HG03039 (cell line): ENCODE results near the gene ZNF556.

Experiments used
- ATAC-seq: cut with Tn5 transposase; IDR thresholded peaks from one replicate; pipeline ENCODE4 v1.9.1; 2021; ENCODE audit warnings: mild to moderate bottlenecking, moderate library complexity; ENCODE audit not compliant: unreplicated experiment

The ZNF556 gene

DNA sequence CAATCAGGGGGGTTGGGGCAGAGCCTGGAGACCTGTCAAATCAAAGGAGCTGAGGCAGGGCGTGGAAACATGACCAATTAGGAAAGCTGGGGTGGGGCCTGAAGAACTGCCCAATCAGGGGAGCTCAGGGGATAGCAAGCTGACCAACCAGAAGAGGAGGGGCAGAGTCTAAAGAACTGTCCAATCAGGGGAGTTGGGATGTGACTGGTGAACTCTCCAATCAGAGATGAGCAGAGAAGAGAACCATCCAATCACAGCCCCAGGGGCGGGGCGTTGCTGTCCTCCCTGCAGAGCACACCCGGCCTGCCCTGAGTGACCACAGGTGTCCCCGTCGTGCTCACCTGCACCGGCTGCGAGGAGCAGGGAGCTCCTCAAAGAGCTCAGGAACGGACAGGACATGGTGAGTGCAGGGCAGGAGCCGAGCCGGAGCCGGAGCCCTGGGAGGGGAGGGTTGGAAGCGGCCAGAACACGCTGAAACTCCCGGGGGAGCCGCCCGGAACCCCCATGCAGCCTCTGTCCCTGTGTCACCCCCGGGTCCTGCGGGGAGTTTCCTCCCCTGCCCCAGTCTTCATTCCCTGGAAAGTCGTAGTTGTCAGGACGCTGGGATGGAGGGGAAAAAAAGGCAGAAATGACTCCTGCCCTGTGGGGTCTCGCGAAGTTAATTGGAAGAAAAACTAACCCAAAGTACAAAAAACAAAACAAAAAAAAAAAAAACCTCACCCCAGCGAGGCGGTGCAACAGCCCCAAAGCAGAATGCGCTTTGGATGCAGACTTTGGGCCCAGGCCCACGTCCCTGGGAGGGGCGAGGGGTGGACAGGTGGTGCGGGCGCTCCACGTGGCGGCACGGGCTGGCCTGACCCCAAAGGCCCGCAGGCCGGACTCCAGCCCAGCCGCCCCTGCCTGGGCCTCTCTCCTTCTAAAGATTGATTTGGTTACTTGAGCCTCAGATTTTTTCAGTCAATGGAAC, at the start of gene ZNF556:
TSS of gene ZNF556 (plus strand) at position 311 of the 967 bp plus-strand sequence. CDS start at position 398, 87 bp downstream.
- no peak for ATAC-seq

DNA sequence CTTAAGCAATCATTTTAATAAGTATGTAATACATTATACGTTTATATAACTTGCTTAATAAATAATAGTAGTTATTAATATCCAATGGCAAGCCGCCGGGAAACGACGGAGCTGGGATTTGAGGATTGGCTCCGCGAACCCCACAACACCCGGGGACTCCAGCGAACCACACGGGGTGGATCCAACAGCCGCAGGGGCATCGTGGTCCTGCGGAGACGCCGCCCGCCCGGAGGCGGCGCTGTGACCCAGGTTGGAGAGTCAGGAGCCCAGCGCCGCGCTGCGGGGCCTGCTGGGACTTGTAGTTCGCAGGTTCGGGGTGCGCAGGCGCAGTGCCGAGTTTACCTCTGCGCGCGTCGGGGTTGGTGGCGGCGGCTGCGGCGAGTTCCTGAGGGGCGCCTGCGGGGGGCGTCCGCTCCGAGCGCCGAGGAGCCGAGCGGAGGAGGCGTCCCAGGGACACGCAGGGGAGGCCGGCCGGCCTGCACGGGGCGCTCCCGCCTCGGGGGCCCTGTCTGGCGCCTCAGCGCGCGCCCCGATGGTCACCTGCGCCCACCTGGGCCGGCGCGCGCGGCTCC, 47.5 kb upstream of the ZNF556 start, which contains the start of gene ZNF554:
TSS of gene ZNF554 (plus strand) at position 329 of the 572 bp plus-strand sequence. CDS start at position 533, 204 bp downstream.
- peak; percentile 80 for ATAC-seq

DNA sequence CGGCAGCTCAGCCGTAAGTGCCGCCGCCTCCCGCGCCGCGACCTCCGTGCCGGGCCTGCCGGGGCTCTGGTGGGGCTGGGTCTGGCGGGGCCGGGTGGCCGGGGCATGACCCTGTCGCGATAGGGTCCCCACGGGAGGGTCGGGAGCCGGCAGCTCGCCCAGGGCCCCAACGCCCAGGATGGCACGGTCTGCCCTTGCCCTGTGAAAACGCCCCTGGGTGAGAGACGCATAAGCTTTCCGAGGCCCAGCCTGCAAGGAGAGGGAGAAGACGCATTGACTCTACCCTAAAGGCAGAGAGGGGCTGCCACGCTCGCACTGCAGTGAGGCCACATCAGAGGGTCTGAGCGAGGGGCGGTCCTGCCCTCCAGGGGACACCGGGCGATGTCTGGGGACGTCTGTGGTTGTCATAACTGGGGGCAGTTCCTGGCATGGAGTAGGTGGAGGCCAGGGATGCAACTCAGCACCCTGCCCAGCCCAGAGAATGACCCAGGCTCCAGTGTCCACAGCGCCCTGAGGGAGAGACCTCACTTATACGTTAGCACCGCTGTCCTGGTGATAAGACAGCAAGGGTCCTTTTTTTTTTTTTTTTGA, 46.9 kb upstream of the ZNF556 start:
- no peak for ATAC-seq

DNA sequence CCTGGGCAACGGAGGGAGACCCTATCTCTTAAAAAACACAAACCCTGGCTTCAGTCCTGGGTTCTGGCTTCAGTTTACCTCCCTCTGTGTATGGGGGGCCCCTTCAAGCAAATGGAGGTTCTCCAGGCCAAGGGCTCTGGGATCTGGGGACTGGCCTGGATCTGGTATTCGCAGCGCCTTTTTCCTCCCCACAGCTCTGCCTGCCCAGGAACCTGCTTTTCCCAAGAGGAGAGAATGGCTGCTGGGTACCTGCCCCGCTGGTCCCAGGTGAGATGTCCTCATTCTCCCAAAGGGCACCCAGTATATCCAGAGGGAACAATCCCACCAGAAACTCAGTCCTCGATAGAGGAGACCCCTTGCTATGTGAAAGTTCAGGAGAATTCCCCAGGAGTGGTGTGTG, 44.3 kb upstream of the ZNF556 start:
- no peak for ATAC-seq

GRCh38 chr19:2823646-2824045, 43.5 kb upstream of the ZNF556 start:
- no peak for ATAC-seq

DNA sequence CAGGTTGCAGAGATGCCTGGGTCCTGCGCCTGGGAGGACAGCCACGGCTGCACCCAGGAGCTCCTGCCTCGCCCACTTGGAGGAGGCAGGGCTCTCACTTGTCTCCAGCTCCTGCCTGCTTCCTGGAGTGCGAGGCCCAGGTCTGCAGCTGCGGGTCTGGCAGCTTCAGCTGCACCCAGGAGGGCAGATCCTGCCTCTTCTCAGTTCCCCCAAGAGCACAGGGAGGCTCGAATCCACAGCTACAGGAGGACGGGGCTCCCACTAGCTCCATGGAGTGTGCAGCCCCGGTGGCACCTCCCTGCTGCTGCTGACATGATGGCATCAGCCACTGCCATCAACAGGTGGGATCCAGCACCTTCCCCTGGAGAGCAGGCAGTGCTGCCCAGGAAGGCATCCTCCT, 43.0 kb upstream of the ZNF556 start:
- no peak for ATAC-seq

GRCh38 chr19:2827022-2827421, 40.1 kb upstream of the ZNF556 start:
- ATAC-seq, result no peak

- ATAC-seq, result no peak
Measured at GRCh38 chr19:2827840-2828489, 39.2 kb upstream of the ZNF556 start.

GRCh38 chr19:2834294-2834871, 32.8 kb upstream of the ZNF556 start:
- no peak for ATAC-seq

GRCh38 chr19:2837430-2837829, 29.7 kb upstream of the ZNF556 start:
- ATAC-seq, result no peak

DNA sequence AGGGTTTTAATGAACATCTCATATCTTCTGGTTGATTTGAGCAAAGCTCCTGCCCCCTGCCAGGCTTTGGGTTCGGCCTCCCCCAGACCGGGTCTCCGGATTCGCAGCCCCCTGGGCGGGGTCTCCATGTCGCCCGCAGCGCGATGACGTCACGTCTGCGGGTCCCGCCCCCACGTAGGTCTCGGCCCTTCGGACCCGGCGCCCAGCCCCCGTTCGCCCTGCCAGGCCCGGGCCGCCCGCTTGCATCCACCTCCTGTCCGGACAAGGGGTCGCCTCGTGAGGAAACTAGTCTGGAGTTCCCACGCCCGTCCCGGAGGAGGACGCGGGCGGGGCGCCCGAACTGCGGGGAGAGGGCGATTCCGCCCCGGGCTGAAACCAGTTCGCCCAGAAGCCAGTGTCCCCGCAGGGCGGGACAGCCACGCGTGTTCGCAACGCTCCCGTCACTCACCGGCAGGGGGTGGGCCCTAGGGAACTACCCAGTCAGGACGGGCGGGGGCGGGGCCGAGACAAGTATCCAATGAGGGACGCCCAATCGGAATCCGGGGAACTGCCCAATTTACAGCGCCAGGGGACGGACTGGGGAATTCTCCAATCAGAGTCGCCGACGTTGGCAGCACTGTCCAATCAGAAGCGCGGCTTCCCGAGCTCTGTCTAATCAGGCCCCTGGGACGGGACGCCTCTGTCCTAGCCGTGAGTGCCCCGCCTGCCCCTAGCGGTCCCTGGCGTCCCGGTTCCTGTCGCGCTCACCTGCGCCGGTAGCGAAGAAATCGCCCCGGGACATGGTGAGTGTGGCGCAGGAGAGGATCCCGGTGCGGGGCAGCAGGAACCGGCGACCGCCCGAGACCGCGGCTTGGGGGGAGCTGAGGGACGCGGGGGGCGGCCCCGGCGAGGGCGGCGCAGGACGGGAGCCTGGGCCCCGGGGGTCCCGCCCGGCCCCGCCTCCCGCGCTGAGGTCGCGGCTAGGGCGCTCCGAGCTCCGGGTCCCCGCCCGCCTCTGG, 26.0 kb upstream of the ZNF556 start, which contains the start of gene ZNF555:
TSS of gene ZNF555 (plus strand) at position 682 of the 998 bp plus-strand sequence. CDS start at position 780, 98 bp downstream.
- ATAC-seq, result peak; percentile 95

DNA sequence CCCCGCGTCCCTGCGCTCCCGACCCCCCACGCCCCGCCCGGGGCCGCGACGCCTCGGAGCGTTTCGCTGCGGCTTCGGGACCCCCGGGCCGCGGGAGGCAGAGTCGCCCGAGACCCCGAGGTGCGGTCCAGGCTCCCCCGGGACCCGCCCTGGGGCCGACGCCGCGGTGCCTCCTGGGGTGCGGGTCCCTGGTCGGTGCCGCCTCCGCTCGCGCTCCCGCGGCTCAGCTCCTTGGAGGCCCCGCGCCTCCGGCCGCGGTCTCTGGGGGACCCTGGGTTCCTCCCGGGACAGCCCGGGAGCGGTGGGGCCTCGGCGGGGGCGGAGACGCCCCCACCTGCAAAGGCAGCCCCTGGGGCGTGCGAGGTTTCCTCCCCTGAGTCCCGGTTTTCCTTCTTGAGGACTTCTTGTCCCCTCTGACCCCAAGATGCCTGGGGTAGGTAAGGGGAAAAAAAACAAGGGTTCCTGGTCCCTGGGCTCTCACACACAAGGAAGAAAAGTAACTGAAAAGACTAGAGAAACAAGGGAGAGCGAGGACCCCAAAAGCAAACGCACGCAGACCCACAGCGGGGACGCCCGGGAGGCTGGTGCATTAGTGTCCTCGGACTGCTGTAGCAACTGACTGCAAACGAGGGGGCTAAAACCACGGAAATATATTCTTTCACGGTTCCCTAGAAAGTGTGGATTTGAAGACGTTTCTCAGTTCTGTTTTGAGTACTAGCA, 25.1 kb upstream of the ZNF556 start:
- ATAC-seq, result peak; percentile 6

- no peak for ATAC-seq
Measured at GRCh38 chr19:2845107-2845506, 22.0 kb upstream of the ZNF556 start.

GRCh38 chr19:2846180-2846894, 20.8 kb upstream of the ZNF556 start:
- no peak for ATAC-seq

GRCh38 chr19:2847507-2847906, 19.6 kb upstream of the ZNF556 start:
- ATAC-seq, result no peak

GRCh38 chr19:2848616-2849015, 18.5 kb upstream of the ZNF556 start:
- no peak for ATAC-seq

DNA sequence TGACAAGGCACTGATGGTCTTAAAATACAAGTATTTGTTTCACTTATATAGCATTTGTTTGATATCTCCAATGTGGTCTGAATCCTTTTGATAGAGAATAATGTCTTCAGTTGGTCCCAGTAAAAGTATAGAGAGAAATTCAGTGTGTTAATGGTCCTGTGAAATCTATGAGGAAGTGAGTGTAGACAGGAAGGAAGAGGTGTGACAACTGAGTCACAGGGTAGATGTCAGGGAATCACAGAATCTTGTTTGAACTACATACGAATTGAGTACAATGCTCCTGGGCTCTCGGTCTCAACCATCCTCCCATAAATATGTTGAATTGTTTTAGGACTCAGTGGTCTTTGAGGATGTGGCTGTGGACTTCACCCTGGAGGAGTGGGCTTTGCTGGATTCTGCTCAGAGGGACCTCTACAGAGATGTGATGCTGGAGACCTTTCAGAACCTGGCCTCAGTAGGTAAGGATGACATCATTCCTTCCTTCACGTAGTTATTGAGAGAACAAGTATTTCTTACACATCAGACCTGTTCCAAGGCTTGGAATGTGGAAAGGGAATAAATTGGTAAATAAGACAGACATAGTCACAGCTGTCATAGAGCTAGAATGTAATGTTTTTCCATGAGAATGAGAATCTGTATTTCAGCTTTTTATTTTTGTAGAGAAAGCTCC, 16.7 kb upstream of the ZNF556 start:
- no peak for ATAC-seq

DNA sequence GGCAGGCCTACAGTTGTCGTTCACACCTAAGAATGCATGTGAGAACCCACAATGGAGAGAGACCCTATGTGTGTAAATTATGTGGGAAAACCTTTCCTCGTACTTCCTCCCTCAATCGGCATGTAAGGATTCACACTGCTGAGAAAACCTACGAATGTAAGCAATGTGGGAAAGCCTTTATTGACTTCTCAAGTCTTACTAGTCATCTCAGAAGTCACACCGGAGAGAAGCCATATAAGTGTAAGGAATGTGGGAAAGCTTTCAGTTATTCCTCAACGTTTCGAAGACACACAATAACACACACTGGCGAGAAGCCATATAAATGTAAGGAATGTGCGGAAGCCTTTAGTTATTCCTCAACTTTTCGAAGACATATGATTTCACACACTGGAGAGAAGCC, 14.5 kb upstream of the ZNF556 start:
- ATAC-seq, result no peak
